Effector memory CD4-positive, alpha-beta T cell (primary cell): ENCODE results near the gene NPAS2.
A peak's percentile ranks its signal among the peaks of the same experiment; 100 is the strongest.

Source experiments
- DNase-seq, 3 donors: peaks; one replicate each; pipeline ENCODE4 v3.0.0-alpha.2; 2020
- H3K27ac ChIP-seq: 2 replicates; pipeline ENCODE4 v1.7.0; 2013; ENCODE audit warnings: mild to moderate bottlenecking, low read length, moderate library complexity; ENCODE audit not compliant: insufficient read depth, poor library complexity, severe bottlenecking
- H3K27me3 ChIP-seq: replicated peaks from 2 replicates; pipeline ENCODE4 v1.7.0; 2013; ENCODE audit warnings: mild to moderate bottlenecking, low read length; ENCODE audit not compliant: insufficient read depth, control insufficient read depth, poor library complexity, severe bottlenecking
- H3K36me3 ChIP-seq: 2 replicates; pipeline ENCODE4 v1.7.0; 2013; ENCODE audit warnings: mild to moderate bottlenecking, low read length, moderate library complexity; ENCODE audit not compliant: control insufficient read depth, insufficient read depth
- H3K4me1 ChIP-seq: 2 replicates; pipeline ENCODE4 v1.7.0; 2013; ENCODE audit warnings: low read length, mild to moderate bottlenecking; ENCODE audit not compliant: control insufficient read depth, insufficient read depth, poor library complexity, severe bottlenecking
- H3K4me3 ChIP-seq: 2 replicates; pipeline ENCODE4 v1.7.0; 2013; ENCODE audit warnings: low read length, low read depth, mild to moderate bottlenecking; ENCODE audit not compliant: insufficient read depth, poor library complexity, severe bottlenecking
- H3K9me3 ChIP-seq: 2 replicates; pipeline ENCODE4 v1.7.0; 2013; ENCODE audit warnings: mild to moderate bottlenecking, low read length, moderate library complexity; ENCODE audit not compliant: control insufficient read depth

The NPAS2 gene

GRCh38 chr2:100818606-100819369, 1.2 kb upstream of the NPAS2 start:
- peaks cover 5% of the 10 kb centered on the region for H3K4me1 ChIP-seq
- H3K36me3 ChIP-seq: no peaks in the 10 kb centered on the region
- H3K27ac ChIP-seq: no peak overlapping the region
- no peaks in the 10 kb centered on the region for H3K9me3 ChIP-seq
- DNase-seq: no peak
- H3K27me3 ChIP-seq: peaks cover 9% of the 10 kb centered on the region
- H3K4me3 ChIP-seq: peak overlapping the region; percentile 43

GRCh38 chr2:100820273-100820522, 259 bp downstream of the NPAS2 start:
- no peaks in the 10 kb centered on the region for H3K9me3 ChIP-seq
- H3K36me3 ChIP-seq: no peaks in the 10 kb centered on the region
- no peak for DNase-seq
- peak overlapping the region; percentile 43 for H3K4me3 ChIP-seq
- peaks cover 9% of the 10 kb centered on the region for H3K27me3 ChIP-seq
- H3K4me1 ChIP-seq: peaks cover 5% of the 10 kb centered on the region
- no peak overlapping the region for H3K27ac ChIP-seq

- peaks cover 5% of the 10 kb centered on the region for H3K4me1 ChIP-seq
- H3K4me3 ChIP-seq: peak overlapping the region; percentile 43
- peaks cover 9% of the 10 kb centered on the region for H3K27me3 ChIP-seq
- H3K36me3 ChIP-seq: no peaks in the 10 kb centered on the region
- DNase-seq: no peak
- H3K9me3 ChIP-seq: no peaks in the 10 kb centered on the region
- H3K27ac ChIP-seq: no peak overlapping the region
Observed at GRCh38 chr2:100820523-100821254, 750 bp downstream of the NPAS2 start.

GRCh38 chr2:100821255-100821910, 1.4 kb downstream of the NPAS2 start:
- H3K27me3 ChIP-seq: peaks cover 9% of the 10 kb centered on the region
- H3K4me1 ChIP-seq: peaks cover 5% of the 10 kb centered on the region
- H3K27ac ChIP-seq: no peak overlapping the region
- no peaks in the 10 kb centered on the region for H3K9me3 ChIP-seq
- DNase-seq: no peak
- H3K4me3 ChIP-seq: no peak overlapping the region
- no peaks in the 10 kb centered on the region for H3K36me3 ChIP-seq

GRCh38 chr2:100821911-100822265, 1.9 kb downstream of the NPAS2 start:
- DNase-seq: no peak
- H3K4me3 ChIP-seq: no peak overlapping the region
- H3K27me3 ChIP-seq: peaks cover 9% of the 10 kb centered on the region
- H3K4me1 ChIP-seq: peaks cover 5% of the 10 kb centered on the region
- no peaks in the 10 kb centered on the region for H3K36me3 ChIP-seq
- no peak overlapping the region for H3K27ac ChIP-seq
- H3K9me3 ChIP-seq: no peaks in the 10 kb centered on the region

- Histone ChIP-seq H3K27ac (no peak overlapping the region), H3K4me3 (no peak overlapping the region), H3K4me1 (peaks cover 5% of the 10 kb centered on the region), H3K9me3 (no peaks in the 10 kb centered on the region), H3K36me3 (no peaks in the 10 kb centered on the region), H3K27me3 (peaks cover 9% of the 10 kb centered on the region)
- no peak for DNase-seq
Observed at GRCh38 chr2:100822587-100823248, 2.8 kb downstream of the NPAS2 start.

- H3K27ac ChIP-seq: no peak overlapping the region
- H3K4me1 ChIP-seq: peaks cover 2% of the 10 kb centered on the region
Observed at GRCh38 chr2:100823665-100824438, 3.9 kb downstream of the NPAS2 start.

GRCh38 chr2:100824842-100825241, 4.9 kb downstream of the NPAS2 start:
- H3K27me3 ChIP-seq: peaks cover 7% of the 10 kb centered on the region
- no peak overlapping the region for H3K27ac ChIP-seq
- no peak overlapping the region for H3K4me3 ChIP-seq
- no peaks in the 10 kb centered on the region for H3K36me3 ChIP-seq
- H3K9me3 ChIP-seq: no peaks in the 10 kb centered on the region
- no peaks in the 10 kb centered on the region for H3K4me1 ChIP-seq
- no peak for DNase-seq

More at GRCh38 chr2:100823665-100824438, 3.9 kb downstream of the NPAS2 start:
- H3K9me3 ChIP-seq: no peaks in the 10 kb centered on the region
- H3K4me3 ChIP-seq: no peak overlapping the region
- H3K27me3 ChIP-seq: peaks cover 9% of the 10 kb centered on the region
- DNase-seq: no peak
- no peaks in the 10 kb centered on the region for H3K36me3 ChIP-seq

GRCh38 chr2:100826494-100826893, 6.6 kb downstream of the NPAS2 start:
- DNase-seq: no peak
- Histone ChIP-seq H3K4me3 (no peak overlapping the region), H3K27me3 (peaks cover 2% of the 10 kb centered on the region), H3K4me1 (no peaks in the 10 kb centered on the region), H3K9me3 (no peaks in the 10 kb centered on the region), H3K36me3 (no peaks in the 10 kb centered on the region), H3K27ac (no peak overlapping the region)
